GM12872 (cell line): ENCODE measurements around the gene ZDHHC3.

Experiments used
- TF ChIP-seq, protein P1 (sequence below): IDR thresholded peaks from 3 replicates; pipeline ENCODE4 v1.5.1; 2011; ENCODE audit warnings: low read depth, mild to moderate bottlenecking, low read length, moderate library complexity; ENCODE audit not compliant: insufficient read depth

Gene ZDHHC3

DNA sequence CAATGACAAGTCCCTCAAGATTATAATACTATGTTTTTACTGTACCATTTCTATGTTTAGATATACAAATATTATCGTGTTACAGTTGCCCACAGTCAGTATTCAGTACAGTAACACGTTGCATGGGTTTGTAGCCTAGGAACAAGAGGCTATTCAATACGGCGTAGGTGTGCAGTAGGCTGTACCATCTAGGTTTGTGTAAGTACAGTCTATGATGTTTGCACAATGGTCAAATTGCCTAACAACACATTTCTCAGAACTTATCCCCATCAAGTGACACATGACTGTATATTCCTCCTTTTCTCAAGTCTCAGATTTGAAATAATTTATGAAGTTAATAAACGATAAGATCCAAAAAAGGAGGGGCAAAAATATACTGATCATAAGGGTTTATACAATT is 21.7 kb downstream of the ZDHHC3 start:
- TF ChIP-seq, protein P1, sequence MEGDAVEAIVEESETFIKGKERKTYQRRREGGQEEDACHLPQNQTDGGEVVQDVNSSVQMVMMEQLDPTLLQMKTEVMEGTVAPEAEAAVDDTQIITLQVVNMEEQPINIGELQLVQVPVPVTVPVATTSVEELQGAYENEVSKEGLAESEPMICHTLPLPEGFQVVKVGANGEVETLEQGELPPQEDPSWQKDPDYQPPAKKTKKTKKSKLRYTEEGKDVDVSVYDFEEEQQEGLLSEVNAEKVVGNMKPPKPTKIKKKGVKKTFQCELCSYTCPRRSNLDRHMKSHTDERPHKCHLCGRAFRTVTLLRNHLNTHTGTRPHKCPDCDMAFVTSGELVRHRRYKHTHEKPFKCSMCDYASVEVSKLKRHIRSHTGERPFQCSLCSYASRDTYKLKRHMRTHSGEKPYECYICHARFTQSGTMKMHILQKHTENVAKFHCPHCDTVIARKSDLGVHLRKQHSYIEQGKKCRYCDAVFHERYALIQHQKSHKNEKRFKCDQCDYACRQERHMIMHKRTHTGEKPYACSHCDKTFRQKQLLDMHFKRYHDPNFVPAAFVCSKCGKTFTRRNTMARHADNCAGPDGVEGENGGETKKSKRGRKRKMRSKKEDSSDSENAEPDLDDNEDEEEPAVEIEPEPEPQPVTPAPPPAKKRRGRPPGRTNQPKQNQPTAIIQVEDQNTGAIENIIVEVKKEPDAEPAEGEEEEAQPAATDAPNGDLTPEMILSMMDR = no peak

GRCh38 chr3:44952689-44953088 is 23.3 kb downstream of the ZDHHC3 start:
- TF ChIP-seq, protein P1 = no peak

- TF ChIP-seq, protein P1 = no peak
Measured at GRCh38 chr3:44950275-44950734, 25.7 kb downstream of the ZDHHC3 start.

GRCh38 chr3:44948239-44948638 is 27.7 kb downstream of the ZDHHC3 start:
- TF ChIP-seq, protein P1 = no peak

GRCh38 chr3:44942202-44942921 is 33.6 kb downstream of the ZDHHC3 start:
- TF ChIP-seq, protein P1 = no peak

DNA sequence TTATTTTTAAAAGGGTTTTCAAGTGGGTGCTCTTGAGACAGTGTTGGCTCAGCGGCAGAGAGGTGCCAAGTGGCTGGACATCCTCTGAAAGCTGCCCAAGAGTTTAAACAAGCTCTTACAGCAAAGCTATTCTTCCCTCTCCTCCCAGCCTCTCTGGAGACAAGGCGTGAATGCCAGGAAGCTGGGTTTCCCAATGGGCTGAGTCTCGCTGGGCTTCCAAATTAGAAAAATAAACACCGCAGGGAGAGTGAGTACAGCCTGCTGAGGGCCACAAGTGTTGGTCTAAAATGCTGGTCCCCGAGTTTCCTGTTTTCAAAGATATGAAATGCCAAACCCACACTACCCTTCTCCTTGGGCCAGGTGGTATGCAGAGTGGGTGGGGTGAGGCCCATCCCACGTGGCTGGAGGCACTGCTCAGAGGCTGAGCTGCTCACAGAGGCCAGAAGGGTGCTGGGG is 36.4 kb downstream of the ZDHHC3 start:
- TF ChIP-seq, protein P1 = no peak

DNA sequence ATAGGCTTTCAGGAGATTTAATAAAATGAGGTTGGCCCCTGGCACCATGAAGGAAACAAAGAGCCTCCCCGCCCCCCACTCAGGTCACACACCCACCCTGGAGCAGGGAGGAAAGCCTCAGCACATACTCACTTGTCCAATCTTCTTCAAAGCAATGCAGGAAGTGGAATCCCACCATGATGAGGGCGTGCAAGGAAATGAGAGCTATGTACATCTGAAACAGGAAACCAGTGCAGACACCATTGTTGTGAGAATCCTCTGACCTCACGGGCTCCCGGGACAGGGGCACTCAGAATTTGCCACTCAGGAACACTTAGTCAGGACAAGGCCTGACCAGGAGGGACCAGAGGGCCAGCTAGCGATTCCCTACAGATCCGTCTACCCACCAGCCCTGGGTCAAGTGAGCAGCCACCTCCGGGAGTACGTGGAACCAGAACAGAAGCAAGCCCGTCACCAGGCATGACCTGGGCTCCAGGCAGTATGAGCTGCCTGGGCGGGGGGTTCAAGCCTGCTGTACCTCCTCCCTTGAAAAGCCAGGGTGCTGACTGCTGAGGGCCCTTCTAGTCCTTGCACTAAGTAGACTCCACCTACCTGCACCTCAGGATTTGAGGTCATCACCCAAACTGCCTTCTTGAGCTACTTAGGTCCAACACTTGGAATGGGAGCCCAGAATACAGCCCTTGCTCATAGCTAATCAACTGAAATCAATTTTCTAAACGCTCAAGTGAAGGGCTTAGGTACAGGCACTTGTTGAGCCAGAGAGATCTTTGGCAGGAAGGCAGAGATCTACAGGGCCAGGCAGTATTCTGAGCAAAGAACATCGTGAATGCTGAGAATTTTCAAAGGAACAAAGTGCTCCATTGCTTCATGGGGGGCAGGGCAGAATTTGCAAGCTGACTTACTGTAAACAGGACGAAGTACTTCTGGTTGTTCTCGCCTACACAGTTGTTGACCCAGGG is 42.7 kb downstream of the ZDHHC3 start:
- TF ChIP-seq, protein P1 = no peak
